ENCODE data around the gene INHA.

Gene INHA, protein sequence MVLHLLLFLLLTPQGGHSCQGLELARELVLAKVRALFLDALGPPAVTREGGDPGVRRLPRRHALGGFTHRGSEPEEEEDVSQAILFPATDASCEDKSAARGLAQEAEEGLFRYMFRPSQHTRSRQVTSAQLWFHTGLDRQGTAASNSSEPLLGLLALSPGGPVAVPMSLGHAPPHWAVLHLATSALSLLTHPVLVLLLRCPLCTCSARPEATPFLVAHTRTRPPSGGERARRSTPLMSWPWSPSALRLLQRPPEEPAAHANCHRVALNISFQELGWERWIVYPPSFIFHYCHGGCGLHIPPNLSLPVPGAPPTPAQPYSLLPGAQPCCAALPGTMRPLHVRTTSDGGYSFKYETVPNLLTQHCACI

DNA sequence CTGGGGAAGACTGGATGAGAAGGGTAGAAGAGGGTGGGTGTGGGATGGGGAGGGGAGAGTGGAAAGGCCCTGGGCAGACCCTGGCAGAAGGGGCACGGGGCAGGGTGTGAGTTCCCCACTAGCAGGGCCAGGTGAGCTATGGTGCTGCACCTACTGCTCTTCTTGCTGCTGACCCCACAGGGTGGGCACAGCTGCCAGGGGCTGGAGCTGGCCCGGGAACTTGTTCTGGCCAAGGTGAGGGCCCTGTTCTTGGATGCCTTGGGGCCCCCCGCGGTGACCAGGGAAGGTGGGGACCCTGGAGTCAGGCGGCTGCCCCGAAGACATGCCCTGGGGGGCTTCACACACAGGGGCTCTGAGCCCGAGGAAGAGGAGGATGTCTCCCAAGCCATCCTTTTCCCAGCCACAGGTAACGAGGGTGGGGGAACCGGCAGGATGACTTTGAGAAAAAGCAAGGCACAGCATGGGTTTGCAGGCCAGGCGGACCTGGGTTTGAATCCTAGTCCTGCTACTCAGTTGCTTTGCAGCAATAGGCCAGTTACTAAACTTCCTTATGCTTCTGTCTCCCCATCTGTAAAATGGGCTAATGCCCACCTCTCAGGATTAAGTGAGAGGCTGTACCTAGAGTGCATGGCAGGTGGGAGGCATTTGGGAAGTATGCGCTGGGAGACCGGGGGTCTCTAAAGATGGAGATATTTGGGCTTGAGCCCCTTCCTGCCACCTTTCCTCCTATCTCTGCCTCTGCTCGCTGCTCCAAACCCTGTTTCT, at the start of gene INHA:
Gene INHA, plus strand, starts transcription at position 74 of the 765 bp plus-strand sequence. Its CDS starts 65 bp downstream, at position 139.
- no peak for DNase-seq

DNA sequence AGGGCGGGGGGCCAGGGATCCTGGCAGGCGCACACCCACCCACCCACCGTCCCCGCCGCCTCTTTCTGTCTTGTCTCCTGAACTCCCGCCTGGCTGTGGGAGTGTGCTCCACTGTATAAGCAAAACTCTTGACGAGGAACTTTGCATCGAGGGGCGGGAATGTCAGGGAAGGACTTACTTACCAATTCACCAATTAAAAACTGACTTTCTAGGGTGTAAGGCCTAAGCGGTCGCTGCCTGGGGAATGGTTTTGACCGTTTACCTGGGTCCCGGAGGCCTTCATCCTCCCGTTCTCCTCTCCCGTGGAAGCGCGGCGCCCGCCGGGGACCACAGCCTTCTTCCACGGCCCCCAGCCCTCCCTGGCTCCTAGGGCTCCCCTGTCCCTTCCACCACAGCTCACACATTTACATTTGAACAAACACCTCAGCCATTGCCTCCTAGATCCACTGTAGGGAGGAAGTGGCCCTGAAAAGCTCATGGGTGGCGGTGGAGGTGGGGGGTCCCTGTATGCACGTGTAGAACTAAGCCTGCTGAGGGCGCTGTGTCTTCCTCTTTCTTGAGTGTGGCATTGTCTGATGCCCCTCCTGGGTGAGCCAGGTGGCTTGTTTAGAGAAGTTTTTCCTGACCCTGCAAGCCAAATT, 49.0 kb upstream of the INHA start:
- DNase-seq: no peak

DNA sequence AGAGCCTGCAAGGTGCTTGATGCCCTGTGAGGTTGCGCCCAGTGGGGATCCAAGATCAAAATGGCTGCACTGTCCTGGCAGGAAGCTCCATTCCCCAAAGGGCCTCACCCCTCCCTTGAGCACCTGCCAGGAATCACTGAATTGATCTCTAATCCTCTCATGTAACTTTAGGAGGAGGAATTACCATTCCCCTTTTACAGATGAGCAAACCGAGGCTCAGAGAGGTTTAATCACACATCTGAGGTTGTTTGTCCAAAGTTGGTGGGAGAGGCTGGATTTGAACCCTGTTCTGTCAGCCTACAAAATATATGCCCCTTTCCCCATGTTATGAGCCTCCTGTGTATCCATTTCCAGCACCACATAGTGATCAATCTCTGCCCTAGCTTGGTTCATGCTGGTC, 47.3 kb upstream of the INHA start:
- no peak for DNase-seq

DNA sequence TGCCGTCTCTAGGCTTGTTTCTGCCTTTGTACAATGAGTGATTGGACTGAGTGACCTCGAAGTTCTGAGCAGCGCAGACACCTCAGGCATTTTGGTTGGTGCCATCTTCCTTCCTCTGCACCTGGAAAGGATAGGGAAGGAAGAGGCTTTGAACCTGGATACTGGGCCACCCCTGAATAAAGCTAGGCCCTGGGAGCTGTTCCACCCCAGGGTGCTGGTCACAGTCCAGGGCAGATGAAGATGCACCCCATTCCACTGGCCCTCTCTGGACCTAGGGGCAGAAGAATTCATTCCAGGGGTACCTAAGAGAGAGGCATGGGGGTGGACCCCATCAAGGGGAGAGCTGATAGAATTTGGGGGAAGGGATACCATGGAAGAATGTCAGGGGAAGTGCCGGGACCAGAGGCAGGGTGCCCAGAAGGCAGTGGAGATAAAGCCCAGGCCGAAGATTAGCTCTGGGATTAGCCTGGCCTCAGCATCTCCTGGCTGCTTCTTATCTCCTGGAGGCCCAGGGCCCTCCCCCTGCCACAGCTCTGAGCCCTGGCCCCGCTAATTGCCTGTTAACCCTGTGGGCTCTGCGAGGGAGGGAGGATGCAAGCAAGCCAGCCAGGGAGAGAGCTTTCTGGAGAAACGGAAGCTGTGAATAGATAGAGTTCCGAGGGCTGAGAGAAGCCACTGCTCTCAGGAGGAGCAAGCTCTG, 46.4 kb upstream of the INHA start:
- DNase-seq: no peak

DNA sequence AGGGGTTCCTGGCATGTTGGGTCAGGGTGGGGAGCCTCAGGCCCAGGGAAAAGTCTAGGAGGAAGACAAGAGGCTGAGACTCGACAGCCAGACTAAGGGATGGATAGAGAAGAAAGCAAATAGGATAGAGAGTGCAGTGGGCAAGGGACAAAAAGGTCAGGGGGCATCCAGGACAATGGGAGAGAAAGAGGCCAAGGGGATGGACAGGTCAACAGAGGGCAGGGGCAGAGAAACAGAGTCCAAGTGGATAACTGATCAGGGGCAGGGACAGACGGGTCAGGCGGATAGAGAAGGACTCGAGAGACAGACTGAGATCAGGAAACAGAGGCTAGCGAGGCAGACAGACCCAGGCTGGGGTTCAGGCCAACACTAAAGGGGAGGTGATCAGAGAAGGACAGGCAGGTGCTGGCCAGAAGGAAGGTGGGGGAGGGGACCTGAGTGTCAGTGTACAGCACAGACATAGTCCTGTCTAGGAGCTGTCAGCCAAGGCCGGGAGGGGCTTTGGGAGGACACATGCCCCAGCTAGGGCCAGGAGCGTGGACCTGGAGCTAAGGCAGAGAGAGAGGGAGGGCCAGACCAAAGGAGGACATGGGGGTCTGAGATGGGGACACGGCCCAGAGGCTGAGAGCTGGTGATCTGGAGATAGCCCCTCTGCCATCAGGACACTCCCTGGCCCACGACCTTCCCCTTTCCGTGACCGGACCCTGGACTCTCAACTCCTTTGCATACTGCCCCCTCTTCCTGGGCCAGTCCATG, 45.6 kb upstream of the INHA start:
- DNase-seq: no peak

DNA sequence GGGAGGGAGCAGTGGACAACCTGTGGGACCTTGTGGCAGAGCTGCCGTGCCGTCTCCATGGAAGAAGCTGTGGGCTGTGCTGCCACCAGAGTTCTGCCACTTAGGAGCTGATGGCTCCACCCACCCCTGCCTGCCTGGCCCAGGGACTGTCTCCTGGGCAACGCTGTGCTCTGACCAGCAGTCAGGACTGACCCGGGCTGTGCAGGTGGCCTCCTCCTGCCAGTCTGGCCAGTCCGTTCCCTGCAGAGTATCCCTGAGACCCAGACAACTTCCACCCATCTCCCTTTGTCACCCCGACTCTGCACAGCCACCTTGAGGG, 45.1 kb upstream of the INHA start:
- no peak for DNase-seq

DNA sequence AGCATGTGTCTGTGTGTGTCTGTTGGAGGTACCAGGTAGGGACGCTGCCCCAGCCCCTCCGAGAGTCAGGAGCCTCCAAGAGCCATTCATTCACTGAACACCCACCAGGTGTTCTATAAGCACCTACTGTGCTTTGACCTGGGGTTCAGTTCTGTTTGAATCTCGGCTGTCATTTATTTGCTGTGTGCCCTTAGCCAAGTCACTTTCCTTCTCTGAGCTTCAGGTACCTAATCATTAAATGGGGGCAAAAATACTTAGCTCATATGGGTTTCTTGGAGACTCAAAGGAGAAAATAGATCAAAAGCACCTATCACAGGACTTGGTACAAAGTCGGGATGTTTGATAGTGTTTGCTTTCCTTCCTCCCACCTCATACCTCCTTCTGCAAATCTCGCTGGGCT, 44.6 kb upstream of the INHA start:
- DNase-seq: no peak

DNA sequence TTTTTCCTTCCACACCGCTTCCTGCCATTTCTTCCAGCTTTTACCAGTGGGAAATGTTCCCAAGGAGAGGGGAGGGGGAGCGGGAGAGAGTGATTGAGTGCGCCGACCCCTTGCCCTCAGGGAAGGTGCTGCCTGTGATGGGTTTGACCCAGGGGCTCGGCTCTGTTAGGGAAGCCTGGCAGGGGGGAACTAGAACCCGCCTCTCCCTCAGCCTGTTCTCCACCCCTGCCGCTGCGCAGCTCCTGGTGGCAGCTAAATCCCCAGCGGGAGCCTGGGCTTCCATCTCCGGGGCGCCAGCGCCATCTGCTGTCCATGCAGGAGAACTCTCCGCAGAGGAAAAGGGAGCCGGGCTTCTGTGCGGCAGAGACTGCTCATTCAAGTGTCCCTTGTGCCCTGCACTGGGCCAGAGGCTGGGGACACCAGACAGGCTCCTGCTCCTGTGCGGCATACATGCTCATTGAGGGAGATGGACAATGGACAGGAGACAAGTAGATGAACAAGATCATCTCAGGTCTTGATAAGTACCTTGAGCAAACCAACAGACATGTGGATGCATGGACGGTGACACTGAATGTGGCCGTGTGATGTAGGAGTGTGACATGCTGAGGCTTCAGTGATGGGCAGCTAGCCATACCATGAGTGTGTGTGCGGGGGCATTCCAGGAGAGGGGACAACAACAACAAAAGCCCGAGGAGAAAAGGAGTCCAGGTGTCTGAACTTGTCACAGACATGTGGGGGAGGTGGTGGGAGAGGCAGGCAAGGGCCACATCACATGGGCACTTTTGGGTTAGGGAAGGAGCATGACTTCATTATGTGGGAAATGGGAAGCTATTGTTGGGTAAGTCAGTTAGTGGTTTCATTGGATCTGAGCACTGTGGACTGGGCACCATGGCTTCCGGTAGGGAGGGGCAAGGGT, 41.8 kb upstream of the INHA start:
- peak; percentile 61 to 82 (median 78) for DNase-seq

DNA sequence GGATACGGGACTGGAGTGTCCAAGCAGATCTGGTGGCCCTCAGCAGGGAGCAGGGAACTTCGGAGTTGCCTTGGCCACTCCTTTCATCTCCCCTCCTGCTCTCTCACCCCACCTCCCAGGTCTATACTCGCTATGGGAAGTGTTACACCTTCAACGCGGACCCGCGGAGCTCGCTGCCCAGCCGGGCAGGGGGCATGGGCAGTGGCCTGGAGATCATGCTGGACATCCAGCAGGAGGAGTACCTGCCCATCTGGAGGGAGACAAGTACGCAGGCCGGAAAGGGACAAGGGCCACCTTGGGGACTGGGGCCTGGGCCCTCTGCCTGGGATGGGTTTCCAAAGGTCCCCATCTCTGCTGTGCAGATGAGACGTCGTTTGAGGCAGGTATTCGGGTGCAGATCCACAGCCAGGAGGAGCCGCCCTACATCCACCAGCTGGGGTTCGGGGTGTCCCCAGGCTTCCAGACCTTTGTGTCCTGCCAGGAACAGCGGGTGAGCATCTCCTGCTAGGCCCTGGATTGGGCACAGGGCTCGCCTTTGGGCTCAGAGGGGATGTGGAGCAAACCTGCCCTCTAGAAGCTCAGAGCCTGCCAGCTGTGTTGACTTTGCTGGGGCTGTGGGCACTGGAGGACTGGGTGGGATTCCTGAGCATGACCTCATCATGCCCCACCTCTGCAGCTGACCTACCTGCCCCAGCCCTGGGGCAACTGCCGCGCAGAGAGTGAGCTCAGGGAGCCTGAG, 40.3 kb upstream of the INHA start:
- no peak for DNase-seq

DNA sequence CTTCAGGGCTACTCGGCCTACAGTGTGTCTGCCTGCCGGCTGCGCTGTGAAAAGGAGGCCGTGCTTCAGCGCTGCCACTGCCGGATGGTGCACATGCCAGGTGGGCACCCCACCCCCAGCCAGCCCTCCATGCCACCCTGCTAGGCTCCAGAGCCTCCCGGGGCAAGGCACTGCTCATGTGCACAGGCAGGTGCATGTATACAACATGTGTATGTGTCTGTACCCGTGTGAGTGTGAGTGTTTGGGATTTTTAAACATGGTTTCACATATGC, 39.8 kb upstream of the INHA start:
- DNase-seq: no peak

DNA sequence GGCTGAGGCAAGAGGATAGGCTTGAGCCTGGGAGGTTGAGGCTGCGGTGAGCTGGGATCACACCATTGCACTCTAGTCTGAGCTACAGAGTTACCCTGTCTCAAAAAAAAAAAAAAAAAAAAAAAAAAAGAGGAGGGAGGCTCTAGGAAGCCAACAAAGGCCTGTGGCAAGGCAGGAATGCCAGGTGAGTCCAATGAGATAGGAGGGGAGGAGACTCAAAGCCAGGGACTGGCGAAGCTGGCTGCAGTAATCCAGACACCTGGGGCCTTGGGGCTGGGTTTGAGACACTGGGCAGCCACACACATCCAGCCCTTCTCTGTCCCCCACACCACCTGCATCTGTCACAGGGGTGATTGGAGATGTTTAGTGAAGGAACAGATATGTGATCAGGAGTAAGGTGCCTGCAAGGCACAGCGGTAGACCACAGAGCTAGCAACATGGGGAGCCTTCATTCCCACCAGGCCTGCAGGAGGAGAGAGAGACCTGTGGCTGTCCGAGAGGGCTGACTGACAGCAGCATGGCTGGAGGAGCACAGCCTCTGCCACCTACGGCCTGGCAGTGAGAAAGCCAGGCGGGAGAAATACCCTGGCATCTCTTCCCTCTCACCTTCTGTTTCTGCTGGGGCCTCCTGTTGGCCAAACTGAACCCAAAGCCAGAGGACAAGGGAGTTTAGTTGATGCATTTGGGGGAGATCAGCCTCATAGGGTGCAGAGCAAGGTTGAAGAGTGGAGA, 38.0 kb upstream of the INHA start:
- no peak for DNase-seq

DNA sequence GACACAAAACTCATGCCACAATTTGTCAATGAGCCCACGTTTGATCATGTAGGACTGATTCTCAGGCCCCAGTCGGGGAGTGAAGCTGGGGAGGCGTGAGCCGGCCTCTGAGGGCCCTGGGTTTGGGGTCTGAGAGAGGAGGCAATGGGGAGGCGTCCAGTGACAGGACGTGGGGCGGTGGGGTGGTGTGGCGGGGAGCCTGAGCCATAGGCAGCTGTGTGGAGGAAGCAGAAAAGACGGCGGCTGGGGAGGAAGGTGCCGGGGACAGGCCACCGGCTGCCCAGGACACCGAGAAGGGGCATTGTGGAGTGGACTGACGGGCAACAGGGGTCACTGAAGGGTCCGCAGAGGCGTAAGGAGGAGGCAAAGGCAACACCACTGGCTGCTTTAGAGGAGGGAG, 35.7 kb upstream of the INHA start:
- no peak for DNase-seq

DNA sequence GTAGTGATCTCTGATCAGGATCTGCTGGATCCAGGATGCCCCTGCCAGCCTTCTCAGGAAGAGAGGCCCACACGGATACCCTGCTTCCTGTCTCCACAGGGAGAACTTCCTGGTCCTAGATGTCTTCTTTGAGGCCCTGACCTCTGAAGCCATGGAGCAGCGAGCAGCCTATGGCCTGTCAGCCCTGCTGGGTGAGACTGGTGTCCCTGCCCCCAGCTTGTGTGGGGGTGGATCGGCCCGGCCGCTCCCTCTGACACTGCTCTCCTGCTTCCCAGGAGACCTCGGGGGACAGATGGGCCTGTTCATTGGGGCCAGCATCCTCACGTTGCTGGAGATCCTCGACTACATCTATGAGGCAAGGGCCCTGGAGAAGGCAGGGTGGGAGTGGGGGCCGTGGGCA, 35.1 kb upstream of the INHA start:
- DNase-seq: no peak

DNA sequence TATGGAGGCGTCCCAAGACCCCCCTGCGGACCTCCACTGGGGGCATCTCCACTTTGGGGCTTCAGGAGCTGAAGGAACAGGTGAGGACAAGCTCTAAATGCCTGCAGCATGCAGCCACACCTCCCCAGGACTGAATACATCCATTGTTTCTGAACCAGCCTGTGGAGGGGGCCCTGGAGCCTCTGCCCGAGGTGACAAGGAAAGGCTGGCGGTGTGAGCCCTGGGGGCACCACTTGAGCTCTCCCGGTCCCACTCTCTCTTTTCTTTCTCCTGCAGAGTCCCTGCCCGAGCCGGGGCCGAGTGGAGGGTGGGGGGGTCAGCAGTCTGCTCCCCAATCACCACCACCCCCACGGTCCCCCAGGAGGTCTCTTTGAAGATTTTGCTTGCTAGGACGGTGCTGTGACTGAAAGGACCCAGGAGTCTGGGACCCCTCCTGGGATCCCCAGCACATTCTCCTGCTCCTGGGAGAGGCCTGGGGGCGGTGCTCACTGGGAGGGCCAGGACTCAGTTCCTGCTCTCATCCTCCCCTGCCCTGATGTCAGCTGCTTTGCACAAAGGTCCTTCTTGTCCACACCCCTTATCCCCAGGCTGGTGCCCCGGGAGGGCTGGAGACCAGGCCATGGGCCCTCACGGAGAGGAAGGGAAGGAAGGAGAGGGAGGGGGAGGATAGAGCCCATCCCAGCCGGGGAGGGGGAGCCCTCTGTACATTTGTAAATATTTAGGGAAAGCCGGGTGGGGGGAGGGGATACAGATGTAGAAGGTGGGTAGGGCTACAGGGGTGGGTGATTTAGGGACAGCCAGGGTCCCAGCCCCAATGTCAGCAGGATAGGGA, 34.2 kb upstream of the INHA start:
- no peak for DNase-seq

DNA sequence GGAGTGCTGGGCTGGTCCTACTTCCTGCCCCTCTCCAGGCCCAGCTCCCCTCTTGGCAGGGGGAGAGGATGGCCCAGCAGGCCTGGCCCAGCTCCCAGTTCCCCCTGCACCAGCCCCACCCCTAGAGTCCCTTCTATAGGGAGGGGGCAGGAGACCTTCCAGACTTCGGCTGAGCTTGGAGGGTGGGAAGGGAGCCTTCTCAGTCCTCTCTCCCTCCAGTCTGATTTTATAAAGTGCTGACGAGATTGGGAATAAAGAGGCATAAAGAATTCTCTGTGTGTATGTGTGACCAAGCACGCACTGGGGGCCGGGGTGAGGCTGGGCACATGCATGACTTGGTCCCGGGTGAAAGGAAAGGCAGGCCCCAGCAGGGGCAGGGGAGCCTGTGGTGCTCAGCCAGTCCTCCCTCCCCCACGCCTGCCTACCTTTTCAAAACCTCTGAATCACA, 33.6 kb upstream of the INHA start:
- DNase-seq: no peak

DNA sequence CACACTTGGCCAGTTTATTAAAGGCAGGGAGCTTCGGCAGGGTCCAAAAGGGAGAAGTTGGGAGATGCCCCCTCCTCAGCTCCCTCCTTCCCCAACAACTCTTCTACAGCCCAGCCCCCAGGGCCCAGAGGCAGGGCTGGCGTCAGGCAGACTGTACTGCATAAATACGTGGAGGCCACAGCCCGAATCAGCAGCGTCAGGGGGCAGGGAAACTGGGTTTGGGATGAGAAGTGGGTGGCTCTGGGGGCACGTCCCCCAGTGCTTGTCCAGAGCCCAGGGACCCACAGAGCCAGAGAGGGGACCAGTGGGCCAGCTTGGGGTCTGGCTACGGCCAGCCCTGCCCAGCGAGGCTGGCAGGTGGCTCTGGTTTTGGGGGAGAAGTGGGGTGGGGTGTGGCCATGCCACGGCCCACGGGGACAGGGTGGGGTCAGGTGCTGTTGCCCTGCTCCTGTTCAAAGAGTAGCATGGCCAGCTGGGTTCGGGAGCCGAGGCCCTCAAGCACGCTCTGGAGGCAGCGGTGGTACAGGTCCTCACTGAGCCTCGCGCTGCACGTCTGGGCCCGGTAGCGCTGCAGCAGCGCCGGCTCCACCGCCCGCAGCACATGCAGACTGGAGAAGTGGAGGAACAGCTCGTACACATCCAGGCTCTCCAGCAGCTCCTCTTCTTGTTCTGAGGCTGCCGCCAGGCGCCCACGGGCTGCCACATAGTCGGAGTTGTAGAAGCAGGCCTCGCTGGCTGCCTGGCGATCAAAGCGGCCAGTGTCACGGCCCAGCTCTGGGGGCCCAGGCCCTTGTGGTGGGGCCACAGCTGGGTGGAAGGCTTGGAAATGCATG, 32.9 kb upstream of the INHA start:
- DNase-seq: no peak

DNA sequence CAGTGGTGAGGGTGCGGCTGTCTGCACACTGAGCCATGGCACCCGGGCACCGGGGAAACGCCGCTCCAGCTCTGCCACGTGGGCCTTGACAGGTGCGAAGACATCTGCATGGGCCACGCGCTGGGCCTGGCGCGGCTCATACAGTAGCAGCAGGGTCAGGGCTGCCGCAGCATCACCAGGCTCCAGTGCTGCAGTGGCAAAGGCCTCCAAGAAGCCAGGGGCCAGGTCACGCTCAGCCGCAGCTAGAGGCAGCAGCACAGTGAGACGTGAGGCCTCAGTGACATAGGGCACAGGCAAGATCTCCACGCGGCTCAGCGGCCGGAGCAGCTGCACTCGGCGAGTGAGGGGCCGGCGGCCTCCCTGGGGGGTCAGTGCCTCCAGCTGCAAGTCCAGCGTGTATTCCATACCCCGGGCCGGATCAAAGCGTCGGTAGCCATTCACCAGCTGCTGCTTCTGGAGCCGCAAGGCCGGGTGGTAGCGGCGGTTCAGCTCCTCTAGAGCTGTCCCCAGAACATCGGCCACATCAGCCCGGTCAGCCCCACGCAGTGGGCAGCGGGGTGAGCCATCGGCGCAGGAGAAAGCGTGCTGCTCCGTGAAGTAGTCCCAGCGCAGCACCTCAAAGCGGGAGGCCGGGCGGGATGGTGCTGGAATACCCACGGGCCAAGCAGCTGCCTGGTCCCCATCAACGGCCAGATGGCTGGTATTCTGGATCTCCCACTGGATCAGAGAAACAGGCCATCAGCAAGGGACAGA, 32.0 kb upstream of the INHA start:
- no peak for DNase-seq
